NT2/D1 (cell line): ENCODE data around the gene TRAK2.

ENCODE experiments used
- SUZ12 ChIP-seq: IDR thresholded peaks from 2 replicates; pipeline ENCODE4 v1.6.1; 2011; ENCODE audit not compliant: insufficient read length, insufficient read depth; ENCODE audit errors: extremely low read depth
- YY1 ChIP-seq: IDR thresholded peaks from 2 replicates; pipeline ENCODE4 v1.6.1; 2011; ENCODE audit not compliant: insufficient read length, insufficient read depth
- ZNF274 ChIP-seq: IDR thresholded peaks from 2 replicates; pipeline ENCODE4 v1.6.1; 2011; ENCODE audit warnings: mild to moderate bottlenecking, low read depth, low read length

GRCh38 chr2:201342923-201343322 lies 108.3 kb downstream of the TRAK2 start:
- TF ChIP-seq YY1 = no peak
- TF ChIP-seq ZNF274 = no peak
- TF ChIP-seq SUZ12 = no peak
